Measurements from ENCODE around the gene RNF152. TPM values are rescaled to one million over a fixed set of nuclear protein-coding genes. Genes with fewer than 3 reads are reported as not detected.

The RNF152 gene
- total RNA-seq, 4 donors from 2014 or later = 4.2 to 20.5 (median 14.0) TPM

- TF ChIP-seq, protein P1, sequence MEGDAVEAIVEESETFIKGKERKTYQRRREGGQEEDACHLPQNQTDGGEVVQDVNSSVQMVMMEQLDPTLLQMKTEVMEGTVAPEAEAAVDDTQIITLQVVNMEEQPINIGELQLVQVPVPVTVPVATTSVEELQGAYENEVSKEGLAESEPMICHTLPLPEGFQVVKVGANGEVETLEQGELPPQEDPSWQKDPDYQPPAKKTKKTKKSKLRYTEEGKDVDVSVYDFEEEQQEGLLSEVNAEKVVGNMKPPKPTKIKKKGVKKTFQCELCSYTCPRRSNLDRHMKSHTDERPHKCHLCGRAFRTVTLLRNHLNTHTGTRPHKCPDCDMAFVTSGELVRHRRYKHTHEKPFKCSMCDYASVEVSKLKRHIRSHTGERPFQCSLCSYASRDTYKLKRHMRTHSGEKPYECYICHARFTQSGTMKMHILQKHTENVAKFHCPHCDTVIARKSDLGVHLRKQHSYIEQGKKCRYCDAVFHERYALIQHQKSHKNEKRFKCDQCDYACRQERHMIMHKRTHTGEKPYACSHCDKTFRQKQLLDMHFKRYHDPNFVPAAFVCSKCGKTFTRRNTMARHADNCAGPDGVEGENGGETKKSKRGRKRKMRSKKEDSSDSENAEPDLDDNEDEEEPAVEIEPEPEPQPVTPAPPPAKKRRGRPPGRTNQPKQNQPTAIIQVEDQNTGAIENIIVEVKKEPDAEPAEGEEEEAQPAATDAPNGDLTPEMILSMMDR (IDR thresholded peaks at IDR 0.05) = no peak
- ATAC-seq (ENCODE audit: low FRiP score) = no peak
Observed at GRCh38 chr18:61855449-61856378, 37.1 kb downstream of the RNF152 start.

GRCh38 chr18:61854578-61855448, 38.0 kb downstream of the RNF152 start:
- DNase-seq (ENCODE audit: low spot score) (no peak), ATAC-seq (ENCODE audit: low FRiP score) (no peak)
- TF ChIP-seq, protein P1 (IDR thresholded peaks at IDR 0.05) = no peak

More at GRCh38 chr18:61855449-61856378, 37.1 kb downstream of the RNF152 start:
- DNase-seq (ENCODE audit: low spot score) = no peak

DNA sequence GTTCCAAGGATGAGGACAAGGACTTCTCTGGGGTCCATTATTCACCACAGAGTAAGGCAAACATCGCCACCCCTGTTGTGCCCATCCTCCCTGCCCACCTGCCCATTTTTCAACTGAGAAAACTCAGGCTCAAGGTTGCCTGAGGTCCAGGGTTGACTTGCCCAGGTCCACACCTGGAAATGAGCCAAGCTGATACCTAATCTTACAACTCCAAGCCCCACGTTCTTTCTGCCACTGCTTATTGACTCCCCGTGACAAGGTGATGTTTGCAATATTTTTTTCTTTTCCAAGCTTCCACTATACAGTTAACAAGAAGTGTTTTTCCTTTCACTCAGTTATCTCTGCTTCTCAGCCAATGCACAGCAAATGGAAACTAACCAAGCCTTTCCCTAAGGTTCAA, 39.0 kb downstream of the RNF152 start:
- DNase-seq (ENCODE audit: low spot score) (no peak), ATAC-seq (ENCODE audit: low FRiP score) (no peak)
- TF ChIP-seq, protein P1 (IDR thresholded peaks at IDR 0.05) = no peak

GRCh38 chr18:61852496-61852895, 40.3 kb downstream of the RNF152 start:
- no peak for ATAC-seq (ENCODE audit: low FRiP score)
- TF ChIP-seq, protein P1 (IDR thresholded peaks at IDR 0.05) = no peak

DNA sequence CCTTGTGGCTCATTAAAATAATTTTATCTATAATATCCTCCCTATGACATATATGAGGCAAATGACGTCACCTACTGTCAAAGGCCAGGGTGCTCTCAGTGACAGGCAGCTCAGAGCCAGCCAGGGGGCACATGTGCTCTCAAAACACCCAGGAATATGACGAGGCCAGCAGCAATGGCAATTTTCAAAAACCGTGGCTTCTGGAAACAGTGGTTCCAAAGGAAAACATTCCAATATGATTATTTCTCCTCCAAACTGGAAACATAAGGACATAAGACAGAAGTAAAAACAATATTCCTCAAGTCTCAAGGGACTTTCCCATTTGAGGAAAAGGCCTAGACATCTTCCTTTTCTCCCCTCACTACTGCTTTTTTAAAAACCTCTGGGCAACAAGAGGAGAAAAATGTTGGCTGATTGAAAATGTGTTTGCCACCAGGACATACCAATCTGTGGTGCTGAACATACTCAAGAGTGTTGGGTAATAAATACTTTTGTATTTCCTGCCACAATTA, 40.8 kb downstream of the RNF152 start:
- TF ChIP-seq, protein P1 (IDR thresholded peaks at IDR 0.05) = no peak
- no peak for DNase-seq (ENCODE audit: low spot score)
- ATAC-seq (ENCODE audit: low FRiP score) = no peak

More at GRCh38 chr18:61852496-61852895, 40.3 kb downstream of the RNF152 start:
- no peak for DNase-seq (ENCODE audit: low spot score)

GRCh38 chr18:61851279-61851678, 41.5 kb downstream of the RNF152 start:
- TF ChIP-seq, protein P1 (IDR thresholded peaks at IDR 0.05) = no peak
- ATAC-seq (ENCODE audit: low FRiP score) = no peak

More at GRCh38 chr18:61851279-61851678, 41.5 kb downstream of the RNF152 start:
- DNase-seq (ENCODE audit: low spot score) = no peak

Data from omental fat pad (tissue), 4 donors.